NCI-H1092 treated with DMSO at 0.1 percent for 48 hours (cell line): Measurements from ENCODE around the gene KANSL1.

Experiments
- DNase-seq: peaks from one replicate; lab custom pipeline; 2025; lab: John Stamatoyannopoulos, UW

KANSL1 gene

DNA sequence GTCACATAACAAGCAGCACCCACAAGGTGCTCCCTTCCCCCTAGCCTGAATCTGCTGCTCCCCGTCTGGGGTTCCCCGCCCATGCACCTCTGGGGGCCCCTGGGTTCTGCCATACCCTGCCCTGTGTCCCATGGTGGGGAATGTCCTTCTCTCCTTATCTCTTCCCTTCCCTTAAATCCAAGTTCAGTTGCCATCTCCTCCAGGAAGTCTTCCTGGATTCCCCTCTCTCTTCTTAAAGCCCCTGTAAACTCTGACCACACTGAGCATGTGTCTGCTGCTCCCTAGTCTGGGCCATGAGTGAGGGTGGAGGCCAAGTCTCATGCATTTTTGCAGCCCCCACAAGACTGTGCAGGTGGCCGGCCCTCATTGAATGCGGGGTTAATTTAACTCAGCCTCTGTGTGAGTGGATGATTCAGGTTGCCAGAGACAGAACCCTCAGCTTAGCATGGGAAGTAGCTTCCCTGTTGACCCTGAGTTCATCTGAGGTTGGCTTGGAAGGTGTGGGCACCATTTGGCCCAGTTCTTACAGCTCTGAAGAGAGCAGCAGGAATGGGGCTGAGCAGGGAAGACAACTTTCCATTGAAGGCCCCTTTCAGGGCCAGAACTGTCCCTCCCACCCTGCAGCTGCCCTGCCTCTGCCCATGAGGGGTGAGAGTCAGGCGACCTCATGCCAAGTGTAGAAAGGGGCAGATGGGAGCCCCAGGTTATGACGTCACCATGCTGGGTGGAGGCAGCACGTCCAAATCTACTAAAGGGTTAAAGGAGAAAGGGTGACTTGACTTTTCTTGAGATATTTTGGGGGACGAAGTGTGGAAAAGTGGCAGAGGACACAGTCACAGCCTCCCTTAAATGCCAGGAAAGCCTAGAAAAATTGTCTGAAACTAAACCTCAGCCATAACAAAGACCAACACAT lies 194.0 kb downstream of the KANSL1 start, which contains the start of gene STH:
Gene STH (plus strand): TSS at position 264 of the 913 bp plus-strand sequence. CDS start 30 bp downstream, at position 294.
- no peak for DNase-seq

DNA sequence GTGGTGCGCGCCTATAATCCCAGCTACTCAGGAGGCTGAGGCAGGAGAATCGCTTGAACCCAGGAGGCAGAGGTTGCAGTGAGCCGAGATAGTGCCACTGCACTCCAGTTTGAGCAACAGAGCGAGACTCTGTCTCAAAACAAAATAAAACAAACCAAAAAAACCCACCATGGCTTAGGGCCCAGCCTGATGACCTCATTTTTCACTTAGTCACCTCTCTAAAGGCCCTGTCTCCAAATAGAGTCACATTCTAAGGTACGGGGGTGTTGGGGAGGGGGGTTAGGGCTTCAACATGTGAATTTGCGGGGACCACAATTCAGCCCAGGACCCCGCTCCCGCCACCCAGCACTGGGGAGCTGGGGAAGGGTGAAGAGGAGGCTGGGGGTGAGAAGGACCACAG lies 195.6 kb downstream of the KANSL1 start:
- no peak for DNase-seq

DNA sequence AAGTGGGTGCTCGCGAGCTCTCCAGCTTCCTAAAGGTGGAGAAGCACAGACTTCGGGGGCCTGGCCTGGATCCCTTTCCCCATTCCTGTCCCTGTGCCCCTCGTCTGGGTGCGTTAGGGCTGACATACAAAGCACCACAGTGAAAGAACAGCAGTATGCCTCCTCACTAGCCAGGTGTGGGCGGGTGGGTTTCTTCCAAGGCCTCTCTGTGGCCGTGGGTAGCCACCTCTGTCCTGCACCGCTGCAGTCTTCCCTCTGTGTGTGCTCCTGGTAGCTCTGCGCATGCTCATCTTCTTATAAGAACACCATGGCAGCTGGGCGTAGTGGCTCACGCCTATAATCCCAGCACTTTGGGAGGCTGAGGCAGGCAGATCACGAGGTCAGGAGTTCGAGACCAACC lies 196.1 kb downstream of the KANSL1 start:
- no peak for DNase-seq

DNA sequence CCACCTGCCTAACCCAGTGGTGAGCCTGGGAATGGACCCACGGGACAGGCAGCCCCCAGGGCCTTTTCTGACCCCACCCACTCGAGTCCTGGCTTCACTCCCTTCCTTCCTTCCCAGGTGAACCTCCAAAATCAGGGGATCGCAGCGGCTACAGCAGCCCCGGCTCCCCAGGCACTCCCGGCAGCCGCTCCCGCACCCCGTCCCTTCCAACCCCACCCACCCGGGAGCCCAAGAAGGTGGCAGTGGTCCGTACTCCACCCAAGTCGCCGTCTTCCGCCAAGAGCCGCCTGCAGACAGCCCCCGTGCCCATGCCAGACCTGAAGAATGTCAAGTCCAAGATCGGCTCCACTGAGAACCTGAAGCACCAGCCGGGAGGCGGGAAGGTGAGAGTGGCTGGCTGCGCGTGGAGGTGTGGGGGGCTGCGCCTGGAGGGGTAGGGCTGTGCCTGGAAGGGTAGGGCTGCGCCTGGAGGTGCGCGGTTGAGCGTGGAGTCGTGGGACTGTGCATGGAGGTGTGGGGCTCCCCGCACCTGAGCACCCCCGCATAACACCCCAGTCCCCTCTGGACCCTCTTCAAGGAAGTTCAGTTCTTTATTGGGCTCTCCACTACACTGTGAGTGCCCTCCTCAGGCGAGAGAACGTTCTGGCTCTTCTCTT lies 196.8 kb downstream of the KANSL1 start:
- no peak for DNase-seq

DNA sequence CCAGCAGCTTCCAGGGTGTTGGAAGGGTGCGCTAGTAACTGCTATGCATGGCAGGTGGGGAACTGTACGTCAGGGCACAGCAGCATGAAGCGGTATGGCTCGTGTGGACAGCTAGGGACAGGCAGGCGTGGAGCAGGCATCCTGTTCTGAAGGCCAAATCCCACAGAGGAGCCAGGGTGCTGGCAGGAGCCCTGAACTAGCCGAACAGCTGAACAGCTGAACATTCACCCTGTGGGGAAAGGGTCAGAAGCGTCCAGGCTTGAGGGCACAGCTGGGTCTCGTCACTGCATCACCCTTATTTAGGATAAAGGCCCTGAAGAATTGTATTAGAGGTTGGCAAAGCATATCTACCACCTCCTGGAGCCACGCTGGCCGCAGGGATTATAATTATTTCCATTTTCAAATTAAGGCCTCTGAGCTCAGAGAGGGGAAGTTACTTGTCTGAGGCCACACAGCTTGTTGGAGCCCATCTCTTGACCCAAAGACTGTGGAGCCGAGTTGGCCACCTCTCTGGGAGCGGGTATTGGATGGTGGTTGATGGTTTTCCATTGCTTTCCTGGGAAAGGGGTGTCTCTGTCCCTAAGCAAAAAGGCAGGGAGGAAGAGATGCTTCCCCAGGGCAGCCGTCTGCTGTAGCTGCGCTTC lies 197.5 kb downstream of the KANSL1 start:
- no peak for DNase-seq

DNA sequence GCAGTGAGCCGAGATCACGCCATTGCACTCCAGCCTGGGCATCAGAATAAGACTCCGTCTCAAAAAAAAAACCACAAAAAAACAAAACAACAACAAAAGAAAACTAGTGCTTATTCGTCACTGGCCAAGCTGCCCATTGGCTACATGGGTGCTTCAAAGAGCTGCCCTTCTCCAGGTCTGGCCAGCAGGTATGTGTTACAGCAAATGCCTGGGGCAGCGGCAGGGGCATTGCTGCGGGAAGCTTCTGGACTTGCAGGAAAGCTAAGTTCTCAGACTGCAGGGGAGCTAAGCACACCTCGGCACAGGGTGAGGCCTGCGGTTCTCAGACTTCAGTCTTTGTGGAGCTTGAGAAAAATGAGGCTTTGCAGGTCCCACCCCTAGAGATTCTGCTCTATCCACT lies 198.2 kb downstream of the KANSL1 start:
- no peak for DNase-seq

DNA sequence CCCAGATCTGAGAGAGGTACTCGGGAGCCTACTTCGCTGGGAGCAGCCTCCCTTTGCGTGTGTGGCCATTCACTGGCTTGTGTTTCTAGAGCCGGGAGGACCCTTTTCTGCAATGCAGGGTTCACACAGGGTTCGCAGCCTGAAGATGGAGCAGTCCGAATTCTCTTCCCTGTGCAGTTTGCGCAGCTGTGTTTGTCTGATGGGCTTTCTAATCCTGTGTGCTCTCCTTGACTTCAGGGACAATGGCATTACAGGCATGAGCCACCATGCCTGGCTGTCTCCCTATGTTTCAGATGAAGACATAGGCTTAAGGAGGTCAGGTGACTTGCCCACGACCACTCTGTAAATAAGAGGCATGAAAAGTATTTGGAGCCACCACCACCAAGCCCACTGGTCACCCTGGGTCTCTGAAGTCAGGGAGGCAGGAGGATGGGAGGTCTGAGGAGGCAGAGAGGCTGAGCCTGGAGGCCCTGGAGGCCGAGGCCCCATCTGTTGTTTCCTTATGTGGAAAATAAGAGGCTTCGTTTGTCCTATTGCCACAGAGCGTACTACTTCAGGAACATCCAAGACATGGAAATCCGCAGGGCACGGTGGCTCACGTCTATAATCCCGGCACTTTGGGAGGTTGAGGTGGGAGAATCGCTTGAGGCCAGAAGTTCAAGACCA lies 199.1 kb downstream of the KANSL1 start:
- peak; percentile 41 for DNase-seq

DNA sequence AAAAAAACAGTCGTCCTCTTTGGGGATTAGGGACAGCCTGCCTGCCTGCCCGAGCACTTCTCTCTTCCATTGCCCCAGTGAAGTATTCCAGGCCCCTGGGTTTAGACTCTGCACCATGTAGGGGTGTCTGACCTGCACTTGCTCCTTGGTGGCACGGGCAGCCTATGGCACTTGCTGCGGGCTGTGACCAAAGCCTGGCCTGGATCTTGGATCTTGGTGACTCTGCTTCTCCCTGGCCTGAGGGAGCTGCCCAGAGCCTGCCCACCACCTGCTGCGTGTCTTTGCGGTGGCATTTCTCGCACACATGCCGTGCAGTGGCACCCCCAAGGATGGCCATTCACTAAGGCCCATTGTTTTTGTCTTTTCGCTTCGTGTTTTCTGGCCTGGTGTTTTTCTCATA lies 200.3 kb downstream of the KANSL1 start:
- no peak for DNase-seq

DNA sequence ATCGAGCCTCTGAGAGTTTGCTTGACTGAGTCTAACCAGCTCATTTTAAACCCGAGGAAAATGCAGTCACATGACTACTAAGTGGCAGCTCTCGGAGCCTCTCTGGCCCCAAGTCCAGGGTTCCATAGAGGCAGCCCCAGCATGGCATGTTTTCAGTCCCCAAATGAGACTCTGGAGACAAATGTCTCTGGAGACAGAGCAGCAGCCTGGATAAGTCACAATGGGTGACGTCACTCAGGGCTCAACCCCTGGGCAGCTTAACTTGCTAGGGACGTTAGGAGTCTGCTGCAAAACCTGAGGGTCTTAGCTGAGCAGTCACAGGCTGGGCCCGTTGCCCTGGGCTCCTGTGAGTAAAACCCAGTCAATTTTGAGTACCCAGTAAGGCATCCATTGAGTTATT lies 201.1 kb downstream of the KANSL1 start:
- no peak for DNase-seq

DNA sequence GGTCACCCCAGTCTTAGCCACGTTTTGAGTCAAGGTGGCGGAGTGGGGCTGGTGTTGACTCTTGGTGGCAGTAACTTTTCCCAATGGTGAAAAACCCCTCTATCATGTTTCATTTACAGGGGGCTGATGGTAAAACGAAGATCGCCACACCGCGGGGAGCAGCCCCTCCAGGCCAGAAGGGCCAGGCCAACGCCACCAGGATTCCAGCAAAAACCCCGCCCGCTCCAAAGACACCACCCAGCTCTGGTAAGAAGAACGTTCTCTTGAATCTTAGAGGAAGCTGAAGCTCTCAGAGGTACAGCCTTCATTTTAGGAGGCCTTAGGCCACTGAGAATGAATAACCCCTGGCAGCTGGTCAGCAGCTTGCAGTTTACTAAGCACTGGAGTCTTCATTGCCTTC lies 201.9 kb downstream of the KANSL1 start:
- DNase-seq, result no peak

DNA sequence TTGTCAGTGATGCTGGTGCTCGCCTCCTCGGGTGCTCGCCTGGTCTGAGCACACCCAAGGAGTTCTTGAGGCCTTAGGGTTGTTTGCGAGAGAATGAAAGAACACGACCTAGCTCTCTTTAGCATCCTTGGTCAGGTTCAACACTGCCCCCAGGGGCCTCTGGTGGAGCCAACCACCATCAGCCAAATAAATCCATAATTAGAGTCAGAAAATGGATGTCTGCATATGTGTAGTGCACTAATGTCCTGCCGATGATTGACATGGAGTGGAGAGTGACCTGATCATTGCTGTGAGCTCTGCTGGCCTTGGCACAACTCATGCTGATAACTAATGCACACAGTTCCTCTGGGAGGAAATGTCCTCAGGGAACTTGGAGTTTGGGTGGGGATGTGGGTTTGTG lies 202.3 kb downstream of the KANSL1 start:
- no peak for DNase-seq

DNA sequence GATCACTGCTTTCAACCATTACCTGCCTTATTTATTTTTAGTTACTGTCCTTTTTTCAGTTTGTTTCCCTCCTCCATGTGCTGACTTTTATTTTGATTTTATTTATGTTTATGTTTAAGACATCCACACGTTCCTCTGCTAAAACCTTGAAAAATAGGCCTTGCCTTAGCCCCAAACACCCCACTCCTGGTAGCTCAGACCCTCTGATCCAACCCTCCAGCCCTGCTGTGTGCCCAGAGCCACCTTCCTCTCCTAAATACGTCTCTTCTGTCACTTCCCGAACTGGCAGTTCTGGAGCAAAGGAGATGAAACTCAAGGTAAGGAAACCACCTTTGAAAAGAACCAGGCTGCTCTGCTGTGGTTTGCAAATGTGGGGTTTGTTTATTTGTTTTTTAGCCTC lies 203.5 kb downstream of the KANSL1 start:
- no peak for DNase-seq

DNA sequence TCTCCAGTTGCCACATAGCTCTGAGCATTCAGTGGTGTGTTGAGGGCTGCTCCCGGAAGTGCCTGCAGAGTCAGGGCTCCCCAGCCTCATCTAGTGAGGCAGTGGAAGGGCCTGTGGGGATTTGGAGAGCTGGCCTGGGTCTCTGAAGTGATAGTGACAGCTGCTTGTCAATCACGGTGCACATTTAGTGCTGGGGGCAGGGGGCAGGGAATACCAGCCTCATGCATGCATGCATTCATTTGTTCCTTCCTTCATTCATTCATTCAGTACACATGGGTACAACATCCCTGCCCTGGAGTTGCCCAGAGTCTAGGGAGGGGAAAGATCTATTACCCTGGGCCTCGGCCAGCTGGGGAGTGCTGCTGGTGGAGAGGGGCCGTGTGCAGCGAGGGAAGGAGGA lies 205.5 kb downstream of the KANSL1 start:
- DNase-seq, result no peak

DNA sequence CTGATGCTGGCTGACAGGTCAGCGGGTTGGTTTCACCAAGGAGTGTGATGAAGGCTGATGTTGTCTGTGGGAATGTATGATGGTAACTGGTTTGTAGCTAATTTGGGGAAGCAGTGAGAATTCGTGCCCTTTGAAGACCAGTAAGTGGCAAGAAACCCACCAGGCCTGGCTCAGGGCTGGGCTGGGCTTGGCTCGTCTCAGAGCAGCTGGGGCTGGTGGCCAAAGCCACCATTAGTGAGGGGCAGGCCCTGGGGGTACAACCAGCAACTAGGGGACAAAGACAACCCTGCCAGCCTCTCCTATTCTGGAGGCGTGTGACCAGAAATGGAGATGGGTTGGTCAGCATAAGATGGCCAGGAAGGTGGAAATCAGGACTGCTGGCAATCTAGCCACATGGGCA lies 207.2 kb downstream of the KANSL1 start:
- DNase-seq, result no peak

DNA sequence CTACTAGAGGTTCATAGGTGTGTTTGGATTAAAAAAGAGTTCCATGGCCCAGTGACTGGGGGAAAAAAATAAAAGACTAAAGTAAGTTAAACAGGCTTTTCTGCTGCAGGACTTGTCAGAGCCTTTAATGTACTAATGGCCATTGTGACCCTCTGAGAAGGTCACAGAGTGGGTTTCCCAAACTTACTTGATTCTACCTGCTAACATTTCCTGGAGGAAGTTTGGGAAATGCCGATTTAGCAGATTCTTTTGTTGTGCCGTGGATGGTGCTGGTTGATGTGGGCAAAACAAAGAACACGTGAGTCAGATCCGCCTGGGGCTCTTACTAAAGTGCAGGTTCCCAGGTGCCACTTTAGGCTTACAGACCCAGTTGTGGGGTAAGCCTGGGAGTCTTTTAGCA lies 207.8 kb downstream of the KANSL1 start:
- DNase-seq, result no peak

DNA sequence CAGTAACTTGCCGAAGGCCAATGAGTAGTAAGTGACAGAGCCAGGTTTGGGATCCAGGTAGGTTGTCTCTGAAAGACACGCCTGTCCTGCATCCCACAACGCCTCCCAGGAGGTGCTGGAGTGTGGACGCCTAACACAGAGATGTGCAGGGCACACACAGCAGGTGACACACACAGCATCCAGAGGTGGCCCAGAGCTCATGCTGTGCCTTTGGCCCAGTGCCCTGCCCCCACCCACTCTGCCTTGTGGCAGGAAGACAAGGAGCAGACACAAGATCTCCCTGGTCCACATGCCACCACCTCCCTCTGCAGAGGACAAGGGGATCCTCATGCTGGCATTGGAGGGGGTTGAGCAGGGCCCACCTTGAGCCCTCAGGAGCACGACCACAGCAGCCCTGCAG lies 208.9 kb downstream of the KANSL1 start:
- no peak for DNase-seq

DNA sequence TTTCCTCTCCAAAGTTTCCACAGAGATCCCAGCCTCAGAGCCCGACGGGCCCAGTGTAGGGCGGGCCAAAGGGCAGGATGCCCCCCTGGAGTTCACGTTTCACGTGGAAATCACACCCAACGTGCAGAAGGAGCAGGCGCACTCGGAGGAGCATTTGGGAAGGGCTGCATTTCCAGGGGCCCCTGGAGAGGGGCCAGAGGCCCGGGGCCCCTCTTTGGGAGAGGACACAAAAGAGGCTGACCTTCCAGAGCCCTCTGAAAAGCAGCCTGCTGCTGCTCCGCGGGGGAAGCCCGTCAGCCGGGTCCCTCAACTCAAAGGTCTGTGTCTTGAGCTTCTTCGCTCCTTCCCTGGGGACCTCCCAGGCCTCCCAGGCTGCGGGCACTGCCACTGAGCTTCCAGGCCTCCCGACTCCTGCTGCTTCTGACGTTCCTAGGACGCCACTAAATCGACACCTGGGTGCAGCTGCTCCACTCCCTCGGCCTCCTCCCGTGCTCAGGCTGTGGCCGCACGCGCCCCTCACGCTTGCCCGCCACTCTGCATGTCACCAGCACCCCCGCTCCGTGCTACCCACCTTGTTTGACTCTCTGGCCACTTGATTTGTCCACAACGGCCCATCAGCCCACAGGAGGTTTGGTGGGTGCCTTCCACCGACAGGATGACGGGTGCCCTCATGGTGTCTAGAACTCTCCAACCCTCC lies 209.5 kb downstream of the KANSL1 start:
- DNase-seq, result no peak

DNA sequence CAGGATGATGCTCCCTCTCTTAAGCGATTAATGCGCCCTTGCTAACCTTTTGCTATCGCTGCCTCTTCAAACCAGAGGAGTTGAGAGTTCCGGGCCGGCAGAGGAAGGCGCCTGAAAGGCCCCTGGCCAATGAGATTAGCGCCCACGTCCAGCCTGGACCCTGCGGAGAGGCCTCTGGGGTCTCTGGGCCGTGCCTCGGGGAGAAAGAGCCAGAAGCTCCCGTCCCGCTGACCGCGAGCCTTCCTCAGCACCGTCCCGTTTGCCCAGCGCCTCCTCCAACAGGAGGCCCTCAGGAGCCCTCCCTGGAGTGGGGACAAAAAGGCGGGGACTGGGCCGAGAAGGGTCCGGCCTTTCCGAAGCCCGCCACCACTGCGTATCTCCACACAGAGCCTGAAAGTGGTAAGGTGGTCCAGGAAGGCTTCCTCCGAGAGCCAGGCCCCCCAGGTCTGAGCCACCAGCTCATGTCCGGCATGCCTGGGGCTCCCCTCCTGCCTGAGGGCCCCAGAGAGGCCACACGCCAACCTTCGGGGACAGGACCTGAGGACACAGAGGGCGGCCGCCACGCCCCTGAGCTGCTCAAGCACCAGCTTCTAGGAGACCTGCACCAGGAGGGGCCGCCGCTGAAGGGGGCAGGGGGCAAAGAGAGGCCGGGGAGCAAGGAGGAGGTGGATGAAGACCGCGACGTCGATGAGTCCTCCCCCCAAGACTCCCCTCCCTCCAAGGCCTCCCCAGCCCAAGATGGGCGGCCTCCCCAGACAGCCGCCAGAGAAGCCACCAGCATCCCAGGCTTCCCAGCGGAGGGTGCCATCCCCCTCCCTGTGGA lies 210.2 kb downstream of the KANSL1 start:
- no peak for DNase-seq

DNA sequence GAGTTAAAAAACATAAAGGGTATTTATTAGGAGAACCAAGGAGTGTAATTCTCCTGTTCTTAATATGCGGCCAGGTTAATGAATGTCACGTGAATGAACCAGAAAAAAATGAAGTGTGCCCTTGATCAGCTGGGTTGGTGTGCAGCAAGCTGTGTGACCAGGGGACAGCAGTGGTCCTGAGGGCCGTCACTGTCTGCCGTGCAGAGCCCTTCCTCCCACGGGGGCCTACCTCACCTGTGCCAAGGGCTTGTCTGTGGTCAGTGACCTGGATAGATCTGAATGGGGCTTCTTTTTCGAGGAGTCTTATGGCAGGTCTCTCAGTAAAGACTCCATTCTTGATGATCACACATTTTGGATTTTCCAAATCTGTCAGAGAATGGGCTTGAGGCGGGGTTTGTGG lies 211.9 kb downstream of the KANSL1 start:
- no peak for DNase-seq

DNA sequence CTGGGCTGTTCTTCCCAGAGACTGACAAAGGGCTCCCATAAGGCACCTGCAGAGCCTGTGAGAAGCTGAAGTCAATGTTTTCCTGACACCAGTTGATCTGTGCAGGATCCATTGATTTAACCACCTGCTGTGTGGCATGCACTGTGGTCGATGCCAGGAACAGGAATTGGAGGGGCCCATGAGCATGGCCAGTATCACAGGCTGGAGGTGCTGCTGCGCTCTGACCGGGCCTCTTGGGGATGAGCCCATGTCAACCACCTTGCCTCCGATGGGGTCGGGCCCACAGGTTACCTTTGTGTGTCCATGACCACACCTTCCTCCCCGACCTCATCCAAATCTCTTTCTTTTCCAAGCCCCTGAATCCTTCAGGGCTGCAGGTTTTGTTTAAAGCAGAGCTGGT lies 212.4 kb downstream of the KANSL1 start:
- DNase-seq, result no peak
